ENCODE data around the gene TIMM23. TPM values are rescaled to one million over a fixed set of nuclear protein-coding genes. Genes with fewer than 3 reads are reported as not detected.

Gene TIMM23
- total RNA-seq, 1 experiment from 2014 or later = 99.0 TPM

- no peak for TF ChIP-seq ARID4B (CRISPR knock-in tag; IDR thresholded peaks at IDR 0.05; ENCODE audit: borderline replicate concordance)
- no peak for TF ChIP-seq ERG (CRISPR knock-in tag; IDR thresholded peaks at IDR 0.05)
These were observed 46.3 kb downstream of the TIMM23 start (continued) for GRCh38 chr10:46018453-46019176.

- Mint-ChIP-seq H3K27me3 (ENCODE audit: low read depth) (no peaks in the 10 kb centered on the region), H3K27ac (no peak overlapping the region), H3K9me3 (no peaks in the 10 kb centered on the region), H3K4me3 (no peak overlapping the region), H3K36me3 (peaks cover 13% of the 10 kb centered on the region), H3K4me1 (peaks cover 38% of the 10 kb centered on the region)
- TF ChIP-seq SMAD4 (CRISPR knock-in tag; IDR thresholded peaks at IDR 0.05) (no peak), ZNF263 (CRISPR knock-in tag; IDR thresholded peaks at IDR 0.05; ENCODE audit: low read depth) (no peak), ZBTB21 (CRISPR knock-in tag; IDR thresholded peaks at IDR 0.05; ENCODE audit: borderline replicate concordance) (no peak), ZNF317 (CRISPR knock-in tag; IDR thresholded peaks at IDR 0.05; ENCODE audit: borderline replicate concordance, low read depth) (no peak), HMGA2 (CRISPR knock-in tag; IDR thresholded peaks at IDR 0.05) (no peak), ZBTB43 (CRISPR knock-in tag; IDR thresholded peaks at IDR 0.05) (no peak), TEAD4 (CRISPR knock-in tag; IDR thresholded peaks at IDR 0.05) (no peak), ZNF138 (CRISPR knock-in tag; conservative IDR thresholded peaks at IDR 0.05) (no peak), E2F5 (CRISPR knock-in tag; IDR thresholded peaks at IDR 0.05) (no peak), ERG (CRISPR knock-in tag; IDR thresholded peaks at IDR 0.05) (no peak), ATF1 (CRISPR knock-in tag; IDR thresholded peaks at IDR 0.05) (no peak), ZNF121 (CRISPR knock-in tag; IDR thresholded peaks at IDR 0.05) (no peak), ZNF423 (CRISPR knock-in tag; IDR thresholded peaks at IDR 0.05) (no peak), ELF4 (CRISPR knock-in tag; IDR thresholded peaks at IDR 0.05; ENCODE audit: low read depth) (no peak)
- ChIA-PET CTCF (interaction anchor here (1.5 to 1.8 kb wide), 2 partner anchors 9 to 11 kb away, joined by 5 to 9 read pairs; partner anchors contain the start of gene NCOA4), POLR2A (no interaction called here)
- DNase-seq (ENCODE audit: low spot score) (no peak), ATAC-seq (no peak)
These were observed 46.9 kb downstream of the TIMM23 start for GRCh38 chr10:46019177-46019528.

Data from WTC11 (cell line).